Left renal cortex interstitium (tissue), 4 donors: ENCODE data around the gene RHOF. TPM values are rescaled to one million over a fixed set of nuclear protein-coding genes. Genes with fewer than 3 reads are reported as not detected.
"Not testable (repeated sequence)": the region's sequence is repeated elsewhere in the genome, so short reads cannot be mapped to it uniquely, and the experiment has no call there.

ENCODE experiments used
- DNase-seq, 4 donors: peaks; one replicate each; pipeline ENCODE4 v3.0.0-alpha.2; 2013; ENCODE audit warnings: low read depth in 4 of 4, low spot score in 2 of 4, missing footprints in 1 of 4
- polyA plus RNA-seq, 4 donors: library from polyadenylated mRNA; unstranded; fragments of 120-200 nt; gene quantifications; one replicate each; pipeline ENCODE4 v1.2.1, GENCODE V29; 2013; ENCODE audit not compliant: insufficient read length in 4 of 4

Gene RHOF
- polyA plus RNA-seq, 4 donors = 9.6 to 15.4 (median 12.5) TPM

GRCh38 chr12:121751749-121752351 lies 41.6 kb downstream of the RHOF start:
- DNase-seq = no peak

GRCh38 chr12:121751034-121751433 lies 42.5 kb downstream of the RHOF start:
- DNase-seq = no peak

GRCh38 chr12:121750507-121750955 lies 43.0 kb downstream of the RHOF start:
- no peak for DNase-seq

DNA sequence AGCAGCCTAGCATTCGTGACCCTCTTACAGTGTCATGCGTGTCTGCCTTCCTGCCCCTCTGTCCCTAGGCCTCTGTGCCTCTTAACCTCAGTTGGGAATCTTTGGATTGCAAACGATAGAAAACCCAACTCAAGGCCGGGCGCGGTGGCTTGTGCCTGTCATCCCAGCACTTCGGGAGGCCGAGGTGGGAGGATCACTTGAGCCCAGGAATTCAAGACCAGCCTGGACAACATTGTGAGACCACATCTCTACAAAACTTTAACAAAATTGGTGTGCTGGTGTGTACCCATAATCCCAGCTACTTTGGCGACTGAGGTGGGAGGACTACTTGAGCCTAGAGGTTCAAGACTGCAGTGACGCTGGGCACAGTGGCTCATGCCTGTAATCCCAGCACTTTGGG lies 44.2 kb downstream of the RHOF start:
- no peak for DNase-seq

- peak in 2 of 4 donors; percentile 23 to 70 for DNase-seq
Observed at GRCh38 chr12:121748571-121749265, 44.8 kb downstream of the RHOF start.

- no peak for DNase-seq
Observed at GRCh38 chr12:121748218-121748570, 45.3 kb downstream of the RHOF start.

DNA sequence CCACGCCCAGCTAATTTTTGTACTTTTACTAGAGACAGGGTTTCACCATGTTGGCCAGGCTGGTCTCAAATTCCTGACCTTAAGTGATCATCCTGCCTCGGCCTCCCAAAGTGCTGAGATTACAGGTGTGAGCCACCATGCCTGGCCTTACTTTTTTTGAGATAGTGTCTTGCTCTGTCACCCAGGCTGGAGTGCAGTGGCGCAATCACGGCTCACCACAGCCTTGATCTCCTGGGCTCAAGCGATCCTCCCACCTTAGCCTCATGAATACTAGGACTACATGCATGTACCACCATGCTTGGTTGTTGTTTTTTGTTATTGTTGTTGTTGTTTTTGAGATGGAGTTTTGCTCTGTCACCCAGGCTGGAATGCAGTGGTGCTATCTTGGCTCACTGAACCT lies 47.9 kb downstream of the RHOF start:
- DNase-seq = not testable (repeated sequence)

DNA sequence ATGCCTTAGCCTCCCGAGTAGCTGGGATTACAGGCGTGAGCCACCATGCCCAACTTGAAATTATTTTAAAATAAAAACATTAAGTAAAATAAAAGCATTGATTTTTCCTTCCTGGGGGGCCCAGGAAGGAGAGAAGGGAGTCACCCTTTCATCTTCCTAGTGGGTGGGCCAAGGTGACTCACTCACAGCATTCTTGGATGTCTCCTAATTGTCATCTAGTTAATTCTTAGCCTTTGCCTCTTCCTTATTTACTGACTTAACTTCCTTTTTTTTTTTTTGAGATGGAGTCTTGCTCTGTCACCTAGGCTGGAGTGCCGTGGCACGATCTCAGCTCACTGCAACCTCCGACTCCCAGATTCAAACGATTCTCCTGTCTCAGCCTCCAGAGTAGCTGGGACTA lies 51.7 kb downstream of the RHOF start:
- DNase-seq = no peak

DNA sequence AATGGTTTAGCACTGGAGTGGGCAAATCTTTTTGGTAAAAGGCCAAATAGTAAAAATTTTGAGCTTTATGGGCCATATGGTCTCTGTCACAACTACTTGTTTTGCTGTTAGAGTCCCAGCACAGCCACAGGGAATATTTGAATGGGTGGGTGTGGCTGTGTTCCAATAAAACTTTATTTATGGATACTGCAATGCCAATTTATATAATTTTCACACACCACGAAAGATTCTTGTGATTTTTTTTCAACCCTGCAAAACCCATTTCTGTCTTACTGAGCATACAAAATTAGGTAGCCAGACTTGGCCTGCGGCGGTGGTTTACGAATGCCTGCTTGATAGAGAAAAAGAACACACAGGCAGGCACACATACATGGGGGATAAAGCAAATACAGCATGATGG lies 52.6 kb downstream of the RHOF start:
- DNase-seq = no peak

DNA sequence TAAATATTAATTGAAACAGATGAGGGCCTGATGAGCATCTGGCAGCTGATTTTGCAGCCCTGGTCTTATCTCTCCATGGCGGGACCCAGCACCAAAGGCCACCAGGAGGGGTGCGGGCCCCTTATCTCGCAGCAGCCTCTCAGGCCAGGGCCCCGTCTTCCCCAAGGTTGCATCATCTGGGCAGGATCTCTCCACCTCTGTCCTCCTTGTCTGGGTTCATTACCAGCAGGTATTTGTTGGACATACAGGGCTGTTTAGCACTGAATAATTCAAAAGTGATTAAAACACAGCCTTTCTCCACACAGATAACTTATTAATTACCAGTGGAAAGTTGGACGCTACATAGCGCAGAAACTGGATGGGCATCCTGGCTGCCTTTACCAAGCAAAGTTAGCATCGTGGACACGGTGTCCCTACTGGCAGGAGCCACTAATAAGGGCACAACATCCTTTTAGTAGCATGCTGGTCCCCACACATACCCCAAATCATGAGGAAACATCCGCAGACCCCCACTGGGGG lies 55.1 kb downstream of the RHOF start:
- DNase-seq = no peak

DNA sequence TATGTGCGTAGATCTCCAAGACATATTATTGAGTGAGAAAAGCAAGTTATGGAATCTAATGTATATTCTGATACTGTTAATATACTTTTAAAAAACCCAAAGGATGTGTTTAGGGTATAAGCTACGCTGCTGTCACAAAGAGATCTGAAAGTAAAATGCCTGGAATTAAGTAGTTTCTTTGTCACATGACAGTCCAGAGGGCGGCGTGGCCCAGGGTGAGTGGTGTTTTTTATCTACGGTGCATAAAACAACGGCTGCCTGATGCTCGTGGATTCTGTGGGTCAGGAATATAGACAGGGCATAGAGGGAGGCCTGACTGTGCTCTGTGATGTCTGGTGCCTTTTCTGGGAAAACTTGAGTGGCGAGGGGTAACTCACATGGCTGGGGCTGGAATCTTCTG lies 59.6 kb downstream of the RHOF start:
- no peak for DNase-seq

GRCh38 chr12:121731473-121731872 lies 62.0 kb downstream of the RHOF start:
- DNase-seq = no peak

DNA sequence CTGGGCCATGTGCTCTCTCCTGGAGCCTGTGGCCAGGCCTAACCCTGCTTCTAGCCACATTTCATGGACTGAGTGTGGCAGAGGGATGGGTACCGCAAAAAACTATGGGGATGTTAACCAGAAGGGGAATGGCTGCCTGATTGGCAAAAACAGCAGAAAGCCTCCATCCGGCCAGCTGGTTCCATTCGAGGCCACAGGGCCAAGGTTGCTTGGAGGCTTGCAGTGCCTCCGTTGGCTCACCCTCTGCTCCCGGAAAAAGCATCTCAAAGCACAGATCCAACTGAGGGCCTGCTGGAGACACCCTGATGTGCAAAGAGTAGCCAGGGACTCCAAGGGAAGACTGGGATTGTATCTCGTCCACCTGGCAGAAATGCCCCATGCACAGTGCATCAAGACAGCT lies 64.5 kb downstream of the RHOF start:
- no peak for DNase-seq

Other genes with a start within 250 kb of the RHOF start
- gene KDM2B, start 212.7 kb downstream of the RHOF start, polyA plus RNA-seq = 10 to 100 TPM; 64.1 to 88.8 (median 73.2) TPM
- gene ORAI1, start 167.2 kb downstream of the RHOF start, polyA plus RNA-seq = 10 to 100 TPM; 10.8 to 18.2 (median 14.6) TPM
- gene MORN3, start 124.0 kb downstream of the RHOF start, polyA plus RNA-seq = 1 to 10 TPM; 1.2 to 2.4 (median 1.8) TPM
- 10 to 100 TPM in 3 of 4 donors, 1 to 10 TPM in 1; 7.2 to 16.7 (median 12.7) TPM for gene TMEM120B, start 80.9 kb downstream of the RHOF start, polyA plus RNA-seq
- 10 to 100 TPM; 10.6 to 22.2 (median 15.7) TPM for gene SETD1B, start 10.3 kb upstream of the RHOF start, polyA plus RNA-seq
- gene HPD, start 65.2 kb upstream of the RHOF start, polyA plus RNA-seq = 1 to 10 TPM; 1.8 to 5.3 (median 3.6) TPM
- gene PSMD9, start 95.1 kb upstream of the RHOF start, polyA plus RNA-seq = 10 to 100 TPM; 52.2 to 61.8 (median 55.7) TPM
- gene CFAP251, start 124.9 kb upstream of the RHOF start, polyA plus RNA-seq = 10 to 100 TPM in 2 of 4 donors, 1 to 10 TPM in 2; 8.9 to 16.8 (median 12.8) TPM
- gene BCL7A, start 228.2 kb upstream of the RHOF start, polyA plus RNA-seq = 10 to 100 TPM; 35.0 to 42.9 (median 38.4) TPM